ENCODE results near the gene PDE1C.
"Not testable (repeated sequence)": the region's sequence is repeated elsewhere in the genome, so short reads cannot be mapped to it uniquely, and the experiment has no call there.

PDE1C gene

GRCh38 chr7:32043688-32044087 lies 26.5 kb downstream of the PDE1C start:
- no peak for DNase-seq (ENCODE audit: low read depth)

DNA sequence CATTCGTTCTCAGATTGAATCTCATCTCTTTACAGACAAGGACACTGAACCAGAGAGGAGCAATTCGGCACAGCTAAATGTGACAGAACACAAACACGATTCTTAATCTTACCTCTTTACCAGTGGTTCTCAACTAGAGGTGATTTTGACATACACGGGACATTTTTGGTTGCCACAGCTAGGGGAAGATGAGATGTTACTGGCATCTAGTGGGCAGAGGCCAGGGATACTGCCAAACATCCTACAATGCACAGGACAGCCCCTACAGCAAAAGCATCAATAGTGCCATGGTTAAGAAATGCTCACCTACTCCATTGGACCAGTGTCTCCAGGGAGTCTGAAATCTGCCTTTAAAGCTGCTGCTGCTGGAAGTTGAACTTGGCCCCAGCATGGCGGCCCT lies 27.3 kb downstream of the PDE1C start:
- no peak for DNase-seq (ENCODE audit: low read depth)

DNA sequence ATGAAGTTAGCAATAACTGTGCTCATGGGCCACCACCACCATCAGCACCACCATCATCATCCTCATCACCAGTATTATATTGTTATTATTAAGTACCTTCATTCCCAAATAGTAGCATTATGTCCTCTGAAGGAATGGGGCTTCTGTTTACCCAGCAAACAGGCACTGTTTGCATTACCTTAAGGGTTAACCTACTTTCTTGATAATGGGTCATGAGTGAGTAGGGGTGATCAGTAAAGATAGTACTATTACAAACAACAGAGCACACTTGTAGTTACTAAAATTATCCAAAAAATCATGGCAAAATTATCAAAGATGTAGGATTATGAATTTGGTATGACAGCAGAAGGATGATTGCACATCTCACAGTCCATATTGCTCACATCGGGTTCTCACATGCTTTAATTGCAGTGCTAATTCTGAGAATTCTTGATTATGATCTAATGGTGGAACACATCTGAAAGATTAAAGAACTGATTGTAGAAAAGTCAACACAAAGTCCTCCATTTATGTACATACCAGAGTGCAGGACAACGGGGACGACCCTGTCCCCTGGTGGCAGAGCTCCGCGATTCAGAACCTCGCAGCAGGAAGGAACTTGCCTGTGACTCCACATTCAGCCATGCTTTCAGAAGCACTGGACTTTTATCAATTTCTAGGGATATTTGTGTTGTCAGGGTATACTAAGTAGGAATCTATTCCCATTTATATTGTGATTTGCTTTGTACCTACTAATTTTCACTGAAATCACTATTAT lies 31.0 kb downstream of the PDE1C start:
- DNase-seq (ENCODE audit: low read depth) = no peak

DNA sequence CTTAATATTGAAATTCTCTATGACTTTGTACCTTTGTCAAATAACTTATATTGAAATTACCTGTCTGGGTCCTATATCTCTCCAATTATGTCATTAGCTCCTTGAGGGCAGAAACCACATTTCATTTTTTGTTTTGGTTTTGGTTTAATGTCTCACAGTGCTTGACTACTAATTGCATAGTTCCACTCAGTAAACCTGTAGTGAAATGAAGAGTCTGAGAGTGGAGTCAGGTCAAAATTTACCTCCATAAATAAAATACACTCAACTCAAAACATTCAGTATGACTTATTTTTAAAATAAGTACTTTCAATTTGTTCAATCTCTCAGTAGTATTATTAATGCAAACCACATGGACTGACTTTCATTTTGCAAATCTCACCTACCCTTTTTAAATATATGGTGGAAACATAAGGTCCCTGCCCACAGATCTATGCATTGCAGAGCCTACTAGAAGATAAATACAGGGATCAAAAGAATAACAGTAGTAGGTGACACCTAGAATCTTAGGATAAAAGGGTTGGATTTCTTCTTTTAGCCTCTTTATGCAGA lies 32.5 kb downstream of the PDE1C start:
- DNase-seq (ENCODE audit: low read depth) = no peak

DNA sequence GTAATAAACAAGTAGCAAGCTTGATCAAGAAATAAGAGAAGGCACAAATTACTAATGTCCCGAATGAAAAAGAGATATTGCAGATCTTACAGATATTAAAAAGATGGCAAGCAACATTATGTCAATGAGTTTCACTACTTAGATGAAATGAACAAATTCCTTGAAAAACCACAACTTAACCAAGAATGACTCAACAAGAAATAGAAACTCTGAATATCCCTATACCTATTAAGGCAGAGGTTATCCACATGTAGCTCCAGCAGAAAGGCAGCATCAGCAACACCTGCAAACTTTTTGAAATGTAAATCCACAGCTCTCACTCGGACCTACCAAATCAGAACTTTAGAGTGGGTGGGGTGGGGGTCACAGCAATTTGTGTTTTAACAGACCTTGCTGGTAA lies 33.6 kb downstream of the PDE1C start:
- no peak for DNase-seq (ENCODE audit: low read depth)

DNA sequence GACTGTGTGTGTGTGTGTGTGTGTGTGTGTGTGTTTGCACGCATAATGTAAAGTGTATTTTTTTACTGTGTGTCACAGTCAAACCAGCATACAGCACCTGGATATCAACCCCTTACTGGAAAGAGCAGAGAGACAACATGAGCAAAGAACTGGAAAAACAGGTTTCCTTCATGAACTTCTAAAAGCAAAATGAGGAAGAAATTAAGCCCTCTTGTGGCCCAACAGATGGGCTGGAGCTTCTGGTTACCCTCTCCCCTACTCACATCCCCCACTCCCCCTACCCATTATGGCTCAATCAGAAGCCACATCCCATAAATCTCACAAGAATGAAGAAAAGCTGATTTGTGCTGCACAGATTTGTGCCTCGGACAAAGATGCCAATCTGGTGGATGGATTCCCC lies 36.2 kb downstream of the PDE1C start:
- no peak for DNase-seq (ENCODE audit: low read depth)

GRCh38 chr7:32033006-32033405 lies 37.2 kb downstream of the PDE1C start:
- DNase-seq (ENCODE audit: low read depth) = no peak

GRCh38 chr7:32032211-32032610 lies 38.0 kb downstream of the PDE1C start:
- no peak for DNase-seq (ENCODE audit: low read depth)

GRCh38 chr7:32030904-32031692 lies 39.1 kb downstream of the PDE1C start:
- no peak for DNase-seq (ENCODE audit: low read depth)

DNA sequence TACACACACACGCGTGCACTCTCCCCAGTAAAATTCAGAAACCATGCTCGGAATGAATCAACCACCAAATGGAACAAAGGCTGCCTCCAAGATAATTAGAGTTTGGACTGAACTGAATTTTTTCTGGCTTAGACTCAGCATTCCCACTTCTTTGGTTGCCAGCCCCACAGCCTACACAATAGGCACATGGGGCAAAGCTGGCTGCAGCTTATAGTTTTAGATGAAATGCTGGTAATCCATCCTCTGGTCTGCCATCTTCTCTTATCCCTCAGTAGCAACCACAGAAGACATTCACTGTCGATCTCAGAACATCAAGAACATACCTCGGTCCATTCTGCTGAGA lies 44.2 kb downstream of the PDE1C start:
- no peak for DNase-seq (ENCODE audit: low read depth)

- DNase-seq (ENCODE audit: low read depth) = no peak
Measured at GRCh38 chr7:32025381-32026082, 44.7 kb downstream of the PDE1C start.

DNA sequence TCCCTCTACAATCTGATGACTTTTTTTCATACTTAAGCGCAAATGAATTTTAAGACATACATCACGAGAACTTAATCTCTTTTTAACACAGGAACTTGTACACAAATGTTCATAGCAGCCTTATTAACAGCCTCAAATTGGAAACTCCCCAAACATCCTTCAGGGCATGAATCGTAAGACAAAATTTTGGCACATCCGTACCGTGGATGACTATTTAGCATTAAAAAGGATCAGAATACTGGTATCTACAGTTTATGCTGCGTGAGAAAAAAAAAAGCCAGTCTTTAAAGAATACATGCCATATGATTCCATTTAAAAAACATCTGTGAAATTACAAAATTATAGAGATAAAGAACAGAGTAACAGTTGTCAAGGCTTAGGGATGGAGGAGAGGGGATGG lies 46.8 kb downstream of the PDE1C start:
- DNase-seq (ENCODE audit: low read depth) = no peak

GRCh38 chr7:32022966-32023365 lies 47.2 kb downstream of the PDE1C start:
- DNase-seq (ENCODE audit: low read depth) = no peak

GRCh38 chr7:32020551-32021159 lies 49.6 kb downstream of the PDE1C start:
- DNase-seq (ENCODE audit: low read depth) = no peak

DNA sequence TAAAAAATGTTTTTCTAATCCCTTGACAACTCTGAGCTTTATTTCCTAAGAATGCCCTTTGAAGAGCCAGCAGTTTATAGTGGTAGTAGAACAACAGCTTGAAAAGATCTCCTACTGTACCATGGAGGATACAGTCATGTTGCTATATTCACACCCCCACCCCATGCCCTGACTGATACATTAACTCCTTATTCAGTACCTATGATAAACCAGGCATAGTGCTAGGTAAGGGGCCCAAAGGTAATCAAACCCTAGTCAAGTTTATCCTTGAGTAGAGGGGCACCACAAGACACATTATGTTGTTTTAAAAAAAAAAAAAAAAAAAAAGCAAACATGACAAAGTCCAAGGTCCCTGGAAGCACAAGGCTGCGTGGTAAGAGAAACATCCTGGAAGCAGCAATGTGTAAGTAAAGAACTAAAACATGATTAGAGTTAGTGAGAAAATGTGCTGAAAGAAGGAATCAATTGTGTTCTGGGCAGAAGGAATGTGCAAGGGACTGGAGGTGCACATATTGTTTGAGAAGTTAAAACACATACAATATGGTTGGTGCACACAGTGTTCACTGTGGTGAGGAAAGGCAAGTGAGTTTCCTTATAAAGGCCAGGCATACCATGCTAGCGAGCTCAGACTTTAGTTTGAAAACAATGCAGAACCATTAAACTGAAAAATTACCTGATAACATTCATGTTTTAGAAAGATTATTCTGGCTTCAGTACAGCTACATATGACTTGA lies 51.2 kb downstream of the PDE1C start:
- DNase-seq (ENCODE audit: low read depth) = no peak

DNA sequence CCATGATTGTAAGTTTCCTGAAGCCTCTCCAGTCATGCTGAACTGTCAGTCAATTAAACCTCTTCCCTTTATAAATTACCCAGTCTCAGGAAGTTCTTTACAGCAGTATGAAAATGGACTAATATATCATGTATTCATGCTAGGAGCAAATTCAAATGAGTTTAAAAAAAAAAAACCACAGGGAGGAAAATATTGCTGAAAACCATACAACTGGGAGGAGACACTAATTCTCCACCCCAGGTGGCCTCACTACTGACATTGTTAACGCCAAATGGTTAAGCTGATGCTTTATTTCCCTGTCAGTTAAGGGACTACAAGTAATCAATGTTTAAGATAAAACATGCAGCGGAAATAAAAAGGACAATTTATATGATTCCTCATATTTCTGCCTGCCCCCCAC lies 55.1 kb downstream of the PDE1C start:
- no peak for DNase-seq (ENCODE audit: low read depth)

DNA sequence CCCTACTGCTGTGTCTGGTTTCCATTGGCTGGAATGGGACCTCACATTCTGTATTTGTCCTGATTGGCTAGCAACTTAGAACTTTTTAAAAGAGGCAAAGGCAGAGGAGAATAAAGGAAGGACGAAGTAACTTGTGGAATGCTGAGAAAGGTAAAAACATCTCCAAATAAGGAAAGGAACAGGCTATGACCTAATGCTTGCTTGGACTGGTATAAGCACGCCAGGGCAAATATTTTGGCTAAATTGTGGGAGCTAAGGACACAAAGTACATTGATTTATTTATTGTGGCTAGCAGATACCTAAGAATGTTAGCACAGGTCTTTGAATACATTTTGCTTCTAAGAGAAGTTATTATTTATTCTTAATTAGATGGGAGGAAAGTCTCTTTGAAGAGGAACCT lies 56.7 kb downstream of the PDE1C start:
- DNase-seq (ENCODE audit: low read depth) = not testable (repeated sequence)

- DNase-seq (ENCODE audit: low read depth) = no peak
Measured at GRCh38 chr7:32005577-32005976, 64.6 kb downstream of the PDE1C start.

DNA sequence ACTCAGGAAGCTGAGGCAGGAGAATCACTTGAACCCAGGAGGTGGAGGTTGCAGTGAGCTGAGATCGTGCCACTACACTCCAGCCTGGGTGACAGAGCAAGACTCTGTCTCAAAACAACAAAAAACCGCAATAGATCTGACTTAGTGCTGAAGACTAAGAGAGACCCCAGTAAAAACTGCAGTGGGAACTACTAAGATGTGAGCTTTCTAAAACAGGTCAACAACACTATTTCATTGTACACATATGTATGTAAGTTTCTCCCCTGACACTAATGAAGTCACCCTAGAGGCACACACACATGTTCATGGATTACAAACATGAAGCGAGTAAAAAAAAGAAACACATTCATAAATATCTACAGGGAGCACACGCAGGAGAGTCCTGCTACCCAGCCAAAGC lies 68.3 kb downstream of the PDE1C start:
- no peak for DNase-seq (ENCODE audit: low read depth)

DNA sequence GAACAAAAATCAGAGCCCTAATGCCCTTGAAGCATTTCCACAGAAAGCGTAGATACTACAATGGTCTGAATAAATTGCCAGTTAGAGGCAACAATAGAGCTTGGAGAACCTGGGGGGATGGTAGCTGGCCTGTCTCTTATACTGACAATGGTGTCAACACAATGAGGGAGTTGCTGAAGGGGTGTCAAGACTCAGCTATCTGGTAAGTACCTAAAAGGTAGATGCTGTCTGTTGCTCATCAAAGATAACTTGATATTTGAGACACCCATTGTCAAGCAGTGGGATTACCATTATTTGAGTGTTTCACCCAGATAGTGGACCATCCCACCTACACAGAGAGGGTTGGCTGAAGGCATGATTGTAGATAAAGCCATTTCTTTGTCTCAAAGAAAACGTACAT lies 72.8 kb downstream of the PDE1C start:
- no peak for DNase-seq (ENCODE audit: low read depth)

- DNase-seq (ENCODE audit: low read depth) = no peak
Measured at GRCh38 chr7:31995134-31995533, 75.1 kb downstream of the PDE1C start.

DNA sequence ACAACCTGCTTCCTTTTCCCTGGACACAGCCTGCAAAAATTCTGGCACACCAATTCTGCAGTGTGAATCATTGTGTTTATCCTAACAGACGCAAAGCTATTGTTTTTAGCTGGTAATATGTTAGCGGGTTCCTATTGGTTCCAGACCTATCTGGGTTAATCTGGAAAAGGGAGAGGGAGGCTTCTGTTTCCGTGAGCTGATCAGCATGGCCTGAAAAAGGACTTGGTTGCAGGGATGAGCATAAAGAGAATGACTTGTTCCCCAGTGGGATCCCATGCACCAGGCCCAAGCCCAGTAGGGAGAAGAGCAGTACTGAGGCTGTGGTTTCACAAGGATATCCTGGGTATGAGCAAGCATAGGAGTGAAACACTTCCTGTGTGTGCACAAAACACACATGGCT lies 78.4 kb downstream of the PDE1C start:
- no peak for DNase-seq (ENCODE audit: low read depth)
